A549 (cell line): ENCODE data around the gene SRCAP.

Source experiments
- CTCF ChIP-seq: fragments of >200 bp; sonication (Bioruptor Twin); formaldehyde crosslinking; IDR thresholded peaks from 3 replicates; pipeline ENCODE4 v1.5.1; 2016
- REST ChIP-seq: fragments of 200-600 bp; sonication (generic); IDR thresholded peaks from 2 replicates; pipeline ENCODE4 v1.6.1; 2016; ENCODE audit warnings: antibody characterized with exemption, mild to moderate bottlenecking, moderate library complexity

DNA sequence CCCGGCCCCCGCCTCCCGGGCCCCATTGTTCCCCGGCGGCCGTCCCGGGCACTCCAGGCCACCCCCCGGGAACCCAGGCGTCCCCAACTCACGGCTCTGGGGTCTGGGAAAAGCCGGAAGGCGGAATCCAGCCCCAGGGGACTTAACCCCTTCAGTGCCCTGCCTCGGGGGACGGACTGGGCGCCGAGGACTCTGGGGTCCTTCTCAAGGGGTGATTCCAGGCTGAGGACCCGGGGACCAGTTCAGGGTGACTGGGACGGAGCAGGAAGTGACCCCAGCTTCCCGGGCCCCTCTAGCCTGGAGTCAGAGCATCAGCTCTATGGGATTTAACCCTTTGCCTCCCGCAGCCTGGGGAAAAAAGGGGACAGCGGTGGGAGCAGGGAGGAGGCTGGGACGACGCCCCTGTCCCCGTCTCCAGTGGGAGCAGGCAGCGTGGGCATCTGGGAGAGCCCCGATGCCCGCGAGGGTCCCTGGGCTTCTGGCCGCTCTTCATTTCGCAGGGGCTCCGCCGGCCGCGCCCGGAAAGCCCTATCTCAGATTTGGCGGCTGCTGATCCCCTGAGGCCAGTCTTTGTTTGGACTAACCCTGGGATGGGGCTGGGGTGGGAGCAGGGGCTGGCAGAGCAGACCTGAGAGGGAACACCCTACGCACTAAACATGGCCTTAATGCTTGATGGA is 88.1 kb downstream of the SRCAP start, which contains the start of gene ZNF629:
- TF ChIP-seq REST = no peak
- TF ChIP-seq CTCF = no peak
